Measurements from ENCODE around the gene TOMT. TPM values are rescaled to one million over a fixed set of nuclear protein-coding genes. Genes with fewer than 3 reads are reported as not detected.

The TOMT gene
- total RNA-seq, 2 donors from 2014 or later = not detected

- intact Hi-C loops (cut with DNase I) = no loop called here
- Histone ChIP-seq H3K27me3 (replicated peaks; ENCODE audit: insufficient read depth) (no peaks in the 10 kb centered on the region), H3K27ac (peak overlapping the region in 1 of 2 donors; percentile 21), H3K36me3 (no peaks in the 10 kb centered on the region), H3K4me1 (replicated peaks) (peaks cover 9% of the 10 kb centered on the region), H3K4me3 (no peak overlapping the region), H3K9me3 (no peaks in the 10 kb centered on the region)
- no peak for DNase-seq (ENCODE audit: low spot score)
- TF ChIP-seq, protein P1, sequence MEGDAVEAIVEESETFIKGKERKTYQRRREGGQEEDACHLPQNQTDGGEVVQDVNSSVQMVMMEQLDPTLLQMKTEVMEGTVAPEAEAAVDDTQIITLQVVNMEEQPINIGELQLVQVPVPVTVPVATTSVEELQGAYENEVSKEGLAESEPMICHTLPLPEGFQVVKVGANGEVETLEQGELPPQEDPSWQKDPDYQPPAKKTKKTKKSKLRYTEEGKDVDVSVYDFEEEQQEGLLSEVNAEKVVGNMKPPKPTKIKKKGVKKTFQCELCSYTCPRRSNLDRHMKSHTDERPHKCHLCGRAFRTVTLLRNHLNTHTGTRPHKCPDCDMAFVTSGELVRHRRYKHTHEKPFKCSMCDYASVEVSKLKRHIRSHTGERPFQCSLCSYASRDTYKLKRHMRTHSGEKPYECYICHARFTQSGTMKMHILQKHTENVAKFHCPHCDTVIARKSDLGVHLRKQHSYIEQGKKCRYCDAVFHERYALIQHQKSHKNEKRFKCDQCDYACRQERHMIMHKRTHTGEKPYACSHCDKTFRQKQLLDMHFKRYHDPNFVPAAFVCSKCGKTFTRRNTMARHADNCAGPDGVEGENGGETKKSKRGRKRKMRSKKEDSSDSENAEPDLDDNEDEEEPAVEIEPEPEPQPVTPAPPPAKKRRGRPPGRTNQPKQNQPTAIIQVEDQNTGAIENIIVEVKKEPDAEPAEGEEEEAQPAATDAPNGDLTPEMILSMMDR (IDR thresholded peaks at IDR 0.05) = no peak
- TF ChIP-seq POLR2AphosphoS5 (IDR thresholded peaks at IDR 0.05) (no peak), POLR2A (IDR thresholded peaks at IDR 0.05) (no peak)
- WGBS = 82% methylated on average over 1 of the region's 1 CpG
Measured at GRCh38 chr11:72075109-72075508, 30.6 kb upstream of the TOMT start.

- Histone ChIP-seq H3K27me3 (replicated peaks; ENCODE audit: insufficient read depth) (no peaks in the 10 kb centered on the region), H3K36me3 (no peaks in the 10 kb centered on the region), H3K9me3 (no peaks in the 10 kb centered on the region), H3K4me1 (replicated peaks) (peaks cover 4% of the 10 kb centered on the region), H3K27ac (peak overlapping the region in 1 of 2 donors; percentile 21), H3K4me3 (no peak overlapping the region)
- DNase-seq (ENCODE audit: low spot score) = no peak
- intact Hi-C loops (cut with DNase I) = no loop called here
- 90% methylated on average over 4 of the region's 4 CpGs for WGBS
- TF ChIP-seq POLR2AphosphoS5 (IDR thresholded peaks at IDR 0.05) (no peak), POLR2A (IDR thresholded peaks at IDR 0.05) (no peak)
- TF ChIP-seq, protein P1 (IDR thresholded peaks at IDR 0.05) = no peak
Measured at GRCh38 chr11:72075756-72076155, 30.0 kb upstream of the TOMT start.

- WGBS = 30% methylated on average over 6 of the region's 6 CpGs
- peak overlapping the region; percentile 95 to 97 for H3K27ac ChIP-seq
- H3K36me3 ChIP-seq = no peaks in the 10 kb centered on the region
- DNase-seq (ENCODE audit: low spot score) = no peak
- TF ChIP-seq POLR2A (IDR thresholded peaks at IDR 0.05) (no peak), POLR2AphosphoS5 (IDR thresholded peaks at IDR 0.05) (peak; percentile 15)
- no peaks in the 10 kb centered on the region for H3K9me3 ChIP-seq
- peak overlapping the region; percentile 59 to 70 for H3K4me3 ChIP-seq
- H3K27me3 ChIP-seq (replicated peaks; ENCODE audit: insufficient read depth) = no peaks in the 10 kb centered on the region
- intact Hi-C loops (cut with DNase I) = no loop called here
- peaks cover 18% of the 10 kb centered on the region for H3K4me1 ChIP-seq (replicated peaks)
Measured at GRCh38 chr11:72078477-72078876, 27.2 kb upstream of the TOMT start.

DNA sequence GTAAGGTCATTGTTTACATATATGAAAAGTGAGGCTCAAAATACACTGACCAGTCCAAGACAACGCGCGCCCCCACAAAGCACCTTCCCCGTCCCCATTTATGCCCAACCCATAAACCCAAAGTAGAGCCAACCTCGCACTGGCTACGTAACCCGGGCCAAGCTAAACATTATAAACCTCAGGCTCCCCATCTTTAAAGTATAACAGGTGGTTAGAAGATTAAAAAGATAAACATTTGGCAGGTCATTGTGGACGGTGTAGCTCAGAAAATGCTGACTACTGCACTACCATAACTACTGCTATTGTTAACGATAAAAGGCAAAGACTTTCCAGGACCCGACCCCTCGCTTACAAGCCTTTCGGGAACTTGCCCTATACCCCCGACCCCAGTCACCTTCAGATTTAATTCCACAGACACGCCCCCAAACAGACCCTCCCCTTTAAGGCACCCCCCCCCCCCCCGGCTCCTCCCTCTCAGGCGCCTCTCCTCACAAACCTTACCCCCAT is 25.9 kb upstream of the TOMT start:
- Histone ChIP-seq H3K4me3 (peak overlapping the region; percentile 59 to 70), H3K36me3 (no peaks in the 10 kb centered on the region), H3K27ac (peak overlapping the region; percentile 95 to 97), H3K9me3 (no peaks in the 10 kb centered on the region), H3K4me1 (replicated peaks) (peaks cover 21% of the 10 kb centered on the region), H3K27me3 (replicated peaks; ENCODE audit: insufficient read depth) (no peaks in the 10 kb centered on the region)
- intact Hi-C loops (cut with DNase I) = loop anchor here (2.0 kb wide), 1 partner anchor 39 kb away; no protein-coding TSS in a partner anchor
- WGBS = 1% methylated on average over 16 of the region's 16 CpGs
- no peak for TF ChIP-seq POLR2A (IDR thresholded peaks at IDR 0.05)
- TF ChIP-seq POLR2AphosphoS5 (IDR thresholded peaks at IDR 0.05) = no peak
- TF ChIP-seq, protein P1 (IDR thresholded peaks at IDR 0.05) = no peak
- peak; percentile 68 for DNase-seq (ENCODE audit: low spot score)

- Histone ChIP-seq H3K9me3 (no peaks in the 10 kb centered on the region), H3K4me3 (peak within 1 kb of the TSS; percentile 59 to 70), H3K4me1 (replicated peaks) (peaks cover 21% of the 10 kb centered on the region), H3K27me3 (replicated peaks; ENCODE audit: insufficient read depth) (no peaks in the 10 kb centered on the region), H3K27ac (peak within 1 kb of the TSS; percentile 95 to 97), H3K36me3 (no peaks in the 10 kb centered on the region)
- intact Hi-C loops (cut with DNase I) = loop anchor here (2.0 kb wide), 1 partner anchor 40 kb away; no protein-coding TSS in a partner anchor
- 1% methylated on average over 51 of the region's 60 CpGs for WGBS
- DNase-seq (ENCODE audit: low spot score) = peak; percentile 100
- TF ChIP-seq POLR2AphosphoS5 (IDR thresholded peaks at IDR 0.05) (peak; percentile 98), POLR2A (IDR thresholded peaks at IDR 0.05) (peak; percentile 80)
- TF ChIP-seq, protein P1 (IDR thresholded peaks at IDR 0.05) = no peak
Measured at GRCh38 chr11:72080326-72081183, 25.2 kb upstream of the TOMT start, which contains the start of the genes LRRC51 and NUMA1. Gene LRRC51, plus strand, starts transcription at chr11:72080850. Its CDS starts 8,234 bp downstream, at chr11:72089084. Gene NUMA1, minus strand, starts transcription at chr11:72080542. Its CDS starts 44,599 bp downstream, at chr11:72035943.
